Stomach (tissue), 4 donors: Measurements from ENCODE around the gene CASQ1.

Experiments used
- POLR2A ChIP-seq, 4 donors: fragments of 450-650 bp; IDR thresholded peaks; one replicate each; pipeline ENCODE4 v1.6.1; 2016; ENCODE audit warnings: antibody characterized with exemption in 4 of 4, control low read depth in 2 of 4, mild to moderate bottlenecking in 1 of 4, moderate library complexity in 1 of 4
- TF ChIP-seq, protein P1 (sequence below), 7 experiments: fragments of 450-650 bp in 4 of 7; fragments of 200-600 bp in 3 of 7; sonication (generic) in 3 of 7; IDR thresholded peaks; one replicate each; pipeline ENCODE4 v1.5.1; 2016 to 2019; ENCODE audit warnings: antibody characterized with exemption in 7 of 7, control low read depth in 2 of 7, mild to moderate bottlenecking in 1 of 7

DNA sequence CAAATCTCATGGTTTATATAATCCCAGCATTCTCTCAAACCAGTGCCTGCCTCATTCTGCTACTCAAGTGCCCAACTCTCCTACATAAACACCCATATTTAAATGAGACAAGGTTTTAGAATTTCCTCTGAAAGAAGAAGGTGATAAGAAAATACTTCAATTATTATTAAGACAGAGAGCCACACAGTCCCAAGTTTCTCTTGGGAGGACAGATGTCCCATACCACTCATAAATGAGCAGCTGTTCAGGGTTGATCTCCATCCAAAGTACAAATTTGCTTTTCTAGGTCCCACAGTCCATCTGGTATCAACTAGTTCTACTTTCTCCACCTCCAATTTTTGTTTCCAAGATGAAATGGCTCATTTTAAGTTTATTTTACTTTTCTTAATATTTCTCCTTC, 60.6 kb downstream of the CASQ1 start:
- TF ChIP-seq, protein P1, sequence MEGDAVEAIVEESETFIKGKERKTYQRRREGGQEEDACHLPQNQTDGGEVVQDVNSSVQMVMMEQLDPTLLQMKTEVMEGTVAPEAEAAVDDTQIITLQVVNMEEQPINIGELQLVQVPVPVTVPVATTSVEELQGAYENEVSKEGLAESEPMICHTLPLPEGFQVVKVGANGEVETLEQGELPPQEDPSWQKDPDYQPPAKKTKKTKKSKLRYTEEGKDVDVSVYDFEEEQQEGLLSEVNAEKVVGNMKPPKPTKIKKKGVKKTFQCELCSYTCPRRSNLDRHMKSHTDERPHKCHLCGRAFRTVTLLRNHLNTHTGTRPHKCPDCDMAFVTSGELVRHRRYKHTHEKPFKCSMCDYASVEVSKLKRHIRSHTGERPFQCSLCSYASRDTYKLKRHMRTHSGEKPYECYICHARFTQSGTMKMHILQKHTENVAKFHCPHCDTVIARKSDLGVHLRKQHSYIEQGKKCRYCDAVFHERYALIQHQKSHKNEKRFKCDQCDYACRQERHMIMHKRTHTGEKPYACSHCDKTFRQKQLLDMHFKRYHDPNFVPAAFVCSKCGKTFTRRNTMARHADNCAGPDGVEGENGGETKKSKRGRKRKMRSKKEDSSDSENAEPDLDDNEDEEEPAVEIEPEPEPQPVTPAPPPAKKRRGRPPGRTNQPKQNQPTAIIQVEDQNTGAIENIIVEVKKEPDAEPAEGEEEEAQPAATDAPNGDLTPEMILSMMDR (IDR thresholded peaks at IDR 0.05), result no peak
- TF ChIP-seq POLR2A (IDR thresholded peaks at IDR 0.05), result no peak
